Neuronal stem cell (in vitro differentiated cells): Measurements from ENCODE around the gene ANKDD1A.

ENCODE experiments used
- DNase-seq: peaks from one replicate; pipeline ENCODE4 v3.0.0-alpha.2; 2013; ENCODE audit warnings: low spot score
- H2AFZ ChIP-seq: one replicate; pipeline ENCODE4 v1.6.1; 2013; ENCODE audit warnings: mild to moderate bottlenecking, low read length, inconsistent platforms
- H2AK5ac ChIP-seq: 2 replicates; pipeline ENCODE4 v1.6.1; 2013; ENCODE audit warnings: low read depth, mild to moderate bottlenecking, inconsistent platforms, low read length, moderate library complexity, mixed read lengths
- H2BK120ac ChIP-seq: 2 replicates; pipeline ENCODE4 v1.6.1; 2013; ENCODE audit warnings: low read depth, mild to moderate bottlenecking, inconsistent platforms, low read length, moderate library complexity, mixed read lengths
- H2BK12ac ChIP-seq: one replicate; pipeline ENCODE4 v1.6.1; 2013; ENCODE audit warnings: low read length, inconsistent platforms
- H2BK15ac ChIP-seq: 2 replicates; pipeline ENCODE4 v1.6.1; 2013; ENCODE audit warnings: mild to moderate bottlenecking, low read length, inconsistent platforms, mixed read lengths
- H2BK5ac ChIP-seq: one replicate; pipeline ENCODE4 v1.6.1; 2013; ENCODE audit warnings: inconsistent platforms, mild to moderate bottlenecking, low read length, moderate library complexity
- H3K14ac ChIP-seq: one replicate; pipeline ENCODE4 v1.6.1; 2013; ENCODE audit warnings: low read length, inconsistent platforms
- H3K18ac ChIP-seq: 2 replicates; pipeline ENCODE4 v1.6.1; 2013; ENCODE audit warnings: low read length, inconsistent platforms
- H3K23ac ChIP-seq: 2 replicates; pipeline ENCODE4 v1.6.1; 2013; ENCODE audit warnings: low read depth, mild to moderate bottlenecking, mixed read lengths, low read length, inconsistent platforms; ENCODE audit not compliant: poor library complexity
- H3K27ac ChIP-seq: replicated peaks from 3 replicates; pipeline ENCODE4 v1.5.1; 2013; ENCODE audit warnings: low read length, inconsistent platforms
- H3K27me3 ChIP-seq, 3 experiments: 2 replicates each; pipeline ENCODE4 v1.6.1; 2013; ENCODE audit warnings: low read length in 3 of 3, mild to moderate bottlenecking in 2 of 3, inconsistent platforms in 1 of 3, low read depth in 1 of 3, mixed read lengths in 1 of 3, moderate library complexity in 1 of 3; ENCODE audit not compliant: control insufficient read depth in 3 of 3, insufficient read depth in 3 of 3
- H3K36me3 ChIP-seq, 2 donors: replicated peaks in 1 of 2; 2 replicates each; pipeline ENCODE4 v1.6.1; 2013; ENCODE audit warnings: low read length in 2 of 2; ENCODE audit not compliant: control insufficient read depth in 2 of 2, insufficient read depth in 2 of 2
- H3K4ac ChIP-seq: 2 replicates; pipeline ENCODE4 v1.6.1; 2013; ENCODE audit warnings: inconsistent platforms, mild to moderate bottlenecking, low read length, moderate library complexity
- H3K4me1 ChIP-seq, 2 donors: 1 replicate in 1 of 2; 2 replicates in 1 of 2; pipeline ENCODE4 v1.6.1; 2013; ENCODE audit warnings: low read length in 2 of 2, low read depth in 1 of 2; ENCODE audit not compliant: control insufficient read depth in 2 of 2, insufficient read depth in 1 of 2
- H3K4me2 ChIP-seq: one replicate; pipeline ENCODE4 v1.6.1; 2013; ENCODE audit warnings: mild to moderate bottlenecking, low read length, inconsistent platforms; ENCODE audit not compliant: insufficient read depth, poor library complexity, severe bottlenecking
- H3K4me3 ChIP-seq, 2 donors: 2 replicates each; pipeline ENCODE4 v1.5.1; 2013; ENCODE audit warnings: low read length in 2 of 2, mild to moderate bottlenecking in 2 of 2, inconsistent platforms in 1 of 2, moderate library complexity in 1 of 2
- H3K79me1 ChIP-seq: one replicate; pipeline ENCODE4 v1.6.1; 2013; ENCODE audit warnings: low read depth, mild to moderate bottlenecking, inconsistent platforms, low read length, moderate library complexity
- H3K9ac ChIP-seq: one replicate; pipeline ENCODE4 v1.6.1; 2013; ENCODE audit warnings: mild to moderate bottlenecking, low read depth, low read length, inconsistent platforms; ENCODE audit not compliant: poor library complexity
- H3K9me3 ChIP-seq, 2 donors: replicated peaks in 1 of 2; 2 replicates each; pipeline versions ENCODE3 to v1.6.1; 2013; ENCODE audit warnings: low read length in 2 of 2, mild to moderate bottlenecking in 2 of 2, inconsistent platforms in 1 of 2, low read depth in 1 of 2, mixed read lengths in 1 of 2, moderate library complexity in 1 of 2; ENCODE audit not compliant: control insufficient read depth in 2 of 2, insufficient read depth in 1 of 2
- H4K8ac ChIP-seq: one replicate; pipeline ENCODE4 v1.6.1; 2013; ENCODE audit warnings: low read depth, mild to moderate bottlenecking, inconsistent platforms, low read length, moderate library complexity
- H4K91ac ChIP-seq: one replicate; pipeline ENCODE4 v1.6.1; 2013; ENCODE audit warnings: low read length, low read depth, mild to moderate bottlenecking, inconsistent platforms; ENCODE audit not compliant: poor library complexity
- WGBS, 2 donors: extraction: QIAGEN DNeasy Blood & Tissue Kit; methylation state at CpG; one replicate each; pipeline ENCODE4 v1.1.7; 2013; ENCODE audit warnings: missing lambda C conversion rate in 2 of 2, mixed read lengths in 1 of 2; ENCODE audit not compliant: insufficient read length in 2 of 2, insufficient replicate concordance in 1 of 2; ENCODE audit errors: extremely low coverage in 2 of 2; 5-methylcytosine and 5-hydroxymethylcytosine counted together

ANKDD1A gene

GRCh38 chr15:64865126-64865997 lies 46.3 kb upstream of the ANKDD1A start:
- no peak overlapping the region for H2AFZ ChIP-seq
- H3K4me2 ChIP-seq, result no peak overlapping the region
- no peaks in the 10 kb centered on the region for H3K79me1 ChIP-seq
- H2BK15ac ChIP-seq, result peak overlapping the region; percentile 50
- no peak for DNase-seq
- H3K9ac ChIP-seq, result peak overlapping the region; percentile 55
- peak overlapping the region; percentile 67 for H3K18ac ChIP-seq
- peak overlapping the region; percentile 87 for H2BK5ac ChIP-seq
- H2AK5ac ChIP-seq, result peak overlapping the region; percentile 82
- H4K91ac ChIP-seq, result no peak overlapping the region
- no peaks in the 10 kb centered on the region for H3K27me3 ChIP-seq
- no peak overlapping the region for H3K27ac ChIP-seq
- no peak overlapping the region for H2BK12ac ChIP-seq
- peak overlapping the region; percentile 18 for H3K23ac ChIP-seq
- peak overlapping the region; percentile 13 for H2BK120ac ChIP-seq
- no CpG with 5 or more reads among the region's 12 CpGs for WGBS, 2 donors
- H3K4me1 ChIP-seq, result peaks cover 13 to 22% of the 10 kb centered on the region in 2 donors
- no peak overlapping the region for H3K14ac ChIP-seq
- H3K4ac ChIP-seq, result peak overlapping the region; percentile 79
- peak overlapping the region; percentile 9 for H4K8ac ChIP-seq
- no peak overlapping the region for H3K4me3 ChIP-seq
- no peaks in the 10 kb centered on the region for H3K9me3 ChIP-seq
- H3K36me3 ChIP-seq, result peaks cover 13 to 53% of the 10 kb centered on the region in 2 donors

GRCh38 chr15:64865998-64866520 lies 45.6 kb upstream of the ANKDD1A start:
- Histone ChIP-seq H3K27ac (no peak overlapping the region), H2AK5ac (peak overlapping the region; percentile 82), H3K79me1 (no peaks in the 10 kb centered on the region), H3K9ac (peak overlapping the region; percentile 17), H2BK15ac (peak overlapping the region; percentile 50), H3K14ac (no peak overlapping the region), H2BK120ac (peak overlapping the region; percentile 13), H2AFZ (no peak overlapping the region), H4K8ac (peak overlapping the region; percentile 9), H3K23ac (peak overlapping the region; percentile 18), H3K18ac (peak overlapping the region; percentile 67), H3K9me3 (no peaks in the 10 kb centered on the region), H3K27me3 (no peaks in the 10 kb centered on the region), H2BK12ac (no peak overlapping the region), H3K36me3 (peaks cover 10 to 46% of the 10 kb centered on the region in 2 donors), H3K4me1 (peaks cover 13 to 22% of the 10 kb centered on the region in 2 donors), H3K4me3 (no peak overlapping the region), H3K4ac (peak overlapping the region; percentile 79), H2BK5ac (peak overlapping the region; percentile 87), H3K4me2 (no peak overlapping the region), H4K91ac (no peak overlapping the region)
- WGBS, 2 donors, result no CpG with 5 or more reads among the region's 6 CpGs
- DNase-seq, result no peak

DNA sequence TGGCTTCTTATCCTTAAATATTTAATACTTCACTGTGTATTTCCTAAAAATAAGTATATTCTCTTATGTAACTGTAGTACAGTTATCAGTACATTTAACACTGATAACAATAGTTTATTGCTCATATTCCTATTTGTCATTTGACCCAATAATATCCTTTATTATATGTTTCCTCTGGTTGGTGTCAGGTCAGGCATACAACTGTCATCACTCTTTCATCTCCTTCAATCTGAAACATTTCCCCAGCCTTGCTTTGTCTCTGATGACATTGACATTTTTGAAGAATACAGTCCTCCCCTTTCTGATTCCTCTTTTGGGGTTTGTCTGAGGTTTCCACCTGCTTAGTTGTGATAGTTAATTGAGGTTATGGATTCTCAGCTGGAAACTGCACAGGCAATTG lies 42.2 kb upstream of the ANKDD1A start:
- no peak overlapping the region for H3K14ac ChIP-seq
- H3K4ac ChIP-seq, result no peak overlapping the region
- no peak for DNase-seq
- peaks cover 7 to 25% of the 10 kb centered on the region in 2 donors for H3K36me3 ChIP-seq
- H3K79me1 ChIP-seq, result no peaks in the 10 kb centered on the region
- H2BK120ac ChIP-seq, result no peak overlapping the region
- H2BK5ac ChIP-seq, result no peak overlapping the region
- peaks cover 13 to 24% of the 10 kb centered on the region in 2 donors for H3K4me1 ChIP-seq
- H3K18ac ChIP-seq, result no peak overlapping the region
- no peaks in the 10 kb centered on the region for H3K27me3 ChIP-seq
- H2AFZ ChIP-seq, result no peak overlapping the region
- H2AK5ac ChIP-seq, result no peak overlapping the region
- H3K9ac ChIP-seq, result no peak overlapping the region
- no peak overlapping the region for H4K8ac ChIP-seq
- no peak overlapping the region for H3K23ac ChIP-seq
- no peak overlapping the region for H2BK12ac ChIP-seq
- H3K27ac ChIP-seq, result no peak overlapping the region
- no peaks in the 10 kb centered on the region for H3K9me3 ChIP-seq
- H2BK15ac ChIP-seq, result no peak overlapping the region
- H3K4me3 ChIP-seq, result no peak overlapping the region
- no peak overlapping the region for H4K91ac ChIP-seq
- no peak overlapping the region for H3K4me2 ChIP-seq

GRCh38 chr15:64870353-64870752 lies 41.3 kb upstream of the ANKDD1A start:
- Histone ChIP-seq H3K79me1 (no peaks in the 10 kb centered on the region), H2BK5ac (no peak overlapping the region), H3K27me3 (no peaks in the 10 kb centered on the region), H3K4me1 (peaks cover 13 to 30% of the 10 kb centered on the region in 2 donors), H2BK15ac (no peak overlapping the region), H3K14ac (no peak overlapping the region), H2BK12ac (no peak overlapping the region), H3K27ac (no peak overlapping the region), H3K9me3 (no peaks in the 10 kb centered on the region), H3K36me3 (peaks cover 7 to 16% of the 10 kb centered on the region in 2 donors), H3K4ac (no peak overlapping the region), H2AK5ac (no peak overlapping the region), H4K91ac (no peak overlapping the region), H3K18ac (no peak overlapping the region), H2BK120ac (no peak overlapping the region), H3K23ac (no peak overlapping the region), H3K4me2 (no peak overlapping the region), H3K4me3 (no peak overlapping the region), H4K8ac (no peak overlapping the region), H3K9ac (no peak overlapping the region), H2AFZ (no peak overlapping the region)
- DNase-seq, result no peak
- WGBS, 2 donors, result no CpG with 5 or more reads among the region's 9 CpGs
